GM19455 (cell line): Measurements from ENCODE around the gene RXRG.

Experiments
- ATAC-seq: cut with Tn5 transposase; IDR thresholded peaks from one replicate; pipeline ENCODE4 v1.9.1; 2021; ENCODE audit not compliant: unreplicated experiment

The RXRG gene

DNA sequence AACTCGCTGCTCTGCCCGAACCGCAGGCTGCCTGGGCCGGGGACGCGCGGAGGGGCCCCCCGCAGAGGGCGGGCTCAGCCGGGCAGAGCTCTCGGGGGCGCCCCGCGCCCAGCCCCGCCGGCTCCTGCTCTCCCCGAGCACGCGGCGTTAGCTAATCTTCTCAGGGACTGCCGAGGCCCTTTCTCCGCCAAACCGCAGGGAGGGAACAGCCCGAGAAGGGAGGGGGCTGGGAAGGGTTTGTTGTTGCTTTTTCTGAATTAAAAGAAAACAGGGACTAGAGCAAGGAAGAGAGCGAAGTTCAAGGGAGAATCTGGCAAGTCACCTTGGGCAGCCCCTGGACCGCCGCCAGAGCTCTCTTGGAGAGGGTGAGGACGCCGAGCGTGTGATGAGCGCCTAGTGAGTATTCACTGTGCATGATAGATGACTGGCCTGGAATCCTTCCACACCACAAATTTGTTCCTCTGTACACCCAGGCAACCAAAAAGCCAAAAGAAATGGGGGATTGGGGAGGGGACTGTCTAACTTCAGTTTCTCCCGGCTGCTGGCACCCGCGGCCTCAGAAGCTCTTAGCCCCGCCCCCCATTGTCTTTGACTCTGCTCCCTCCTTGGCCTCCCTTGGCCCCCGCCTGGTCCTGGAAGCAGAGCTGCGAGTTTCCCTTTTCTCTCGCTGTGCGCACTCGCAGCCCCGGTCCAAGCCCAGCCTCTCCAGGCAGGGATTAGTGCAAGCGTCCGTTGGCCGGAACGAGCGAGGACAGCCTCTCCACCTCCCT lies 68.7 kb downstream of the RXRG start:
- ATAC-seq = no peak

DNA sequence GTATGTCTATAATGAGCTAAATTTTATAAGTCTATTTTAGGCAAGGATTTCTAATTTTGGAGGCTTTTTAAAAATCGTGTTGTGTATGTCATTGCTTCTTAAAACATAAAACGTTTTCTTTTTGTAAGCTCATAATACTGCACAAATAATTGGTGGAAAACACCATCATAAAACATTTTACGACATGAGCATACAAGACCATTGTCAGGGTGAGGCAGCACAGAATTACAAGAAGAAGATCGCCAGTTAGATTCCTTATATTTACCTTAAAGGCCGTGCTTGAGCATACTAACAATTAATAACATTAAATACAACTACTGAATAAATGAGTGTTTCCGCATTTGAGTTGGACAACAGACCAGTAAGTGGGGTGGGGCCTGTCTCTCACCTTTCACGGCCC lies 69.3 kb downstream of the RXRG start:
- no peak for ATAC-seq

DNA sequence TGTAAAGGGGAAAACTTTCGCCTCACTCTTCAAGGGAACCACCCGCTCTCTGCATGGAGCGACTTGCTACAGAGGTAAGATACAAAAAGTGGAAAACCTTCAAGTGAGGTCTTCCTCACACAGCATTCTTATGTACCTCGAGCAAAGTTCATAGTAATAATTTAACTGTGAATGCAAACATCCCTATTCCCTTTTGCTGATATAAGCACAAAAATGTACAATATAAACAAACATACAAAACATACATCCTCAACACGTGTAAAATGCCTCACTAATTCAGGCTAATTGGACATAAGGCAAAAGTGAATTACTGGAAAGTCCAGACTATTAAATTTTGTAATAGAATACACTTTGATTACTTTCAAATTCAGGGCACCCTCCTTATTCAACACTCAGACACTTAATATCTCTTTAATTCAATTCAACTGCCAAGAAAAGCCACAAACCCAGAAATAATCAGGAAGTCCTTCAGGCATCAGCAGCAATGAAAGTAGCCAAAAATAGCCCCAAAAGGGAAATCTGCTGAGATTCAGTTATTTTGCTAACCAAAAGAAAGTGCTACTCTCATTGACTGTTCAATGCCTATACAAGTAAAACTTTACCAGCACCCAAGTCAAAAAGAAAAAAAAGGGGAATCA lies 73.2 kb downstream of the RXRG start:
- no peak for ATAC-seq

DNA sequence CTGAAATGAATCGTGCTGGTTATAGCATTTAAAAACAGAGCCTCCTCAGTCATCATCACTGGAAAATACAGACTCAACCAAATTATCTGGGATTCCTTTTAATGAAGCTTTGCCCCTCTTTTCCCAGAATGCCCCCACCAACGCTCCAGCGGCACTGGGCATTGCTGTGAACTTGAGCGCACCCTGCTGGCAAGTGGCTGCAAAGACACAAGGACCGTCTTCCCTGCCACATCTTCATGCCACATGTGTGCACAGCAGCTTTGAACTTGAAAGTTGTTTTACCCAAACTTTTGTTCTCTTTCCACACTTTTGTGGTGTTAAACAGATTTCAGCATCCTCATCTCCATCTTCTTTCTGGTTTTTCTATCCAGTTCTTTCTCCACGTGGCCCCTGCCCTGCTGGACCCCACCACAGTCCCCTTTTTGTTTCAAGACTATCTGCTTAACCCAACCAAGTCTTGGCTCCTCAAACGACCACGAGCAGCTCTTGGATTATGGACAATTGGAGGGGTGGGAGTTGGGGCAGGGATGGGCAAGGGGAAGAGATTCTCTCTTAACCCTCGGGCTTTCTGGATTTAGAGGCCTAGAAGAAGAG lies 75.6 kb downstream of the RXRG start:
- no peak for ATAC-seq

DNA sequence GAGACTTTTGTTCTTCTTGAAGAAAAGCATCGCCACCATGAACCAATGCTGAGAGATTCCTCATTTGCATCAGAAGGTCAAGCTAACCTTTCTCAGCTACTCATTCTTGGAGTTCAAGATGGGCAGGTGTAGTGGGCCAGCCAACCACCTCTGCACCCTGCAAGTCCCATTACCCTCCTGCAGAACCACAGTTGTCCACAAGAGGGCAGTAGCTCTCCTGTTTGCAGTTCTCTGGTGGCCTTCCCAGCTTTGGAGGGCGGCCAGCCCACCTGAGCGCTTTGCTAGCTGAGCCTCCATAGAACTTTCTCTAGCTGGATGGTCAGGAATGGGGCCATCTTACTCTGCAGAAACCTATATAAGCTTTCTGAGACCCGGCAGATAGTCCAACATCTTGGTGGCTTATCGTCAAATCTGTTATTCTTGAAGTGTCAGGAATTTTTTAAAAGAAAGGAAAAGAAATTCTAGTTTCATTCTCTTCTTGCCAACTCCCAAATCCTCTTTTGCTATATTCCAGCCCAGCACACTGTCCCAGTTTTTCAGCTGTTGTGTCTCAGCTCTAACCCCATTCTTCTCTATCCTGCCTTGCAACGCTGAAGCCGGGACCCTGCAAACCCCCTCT lies 77.4 kb downstream of the RXRG start:
- peak; percentile 80 for ATAC-seq

DNA sequence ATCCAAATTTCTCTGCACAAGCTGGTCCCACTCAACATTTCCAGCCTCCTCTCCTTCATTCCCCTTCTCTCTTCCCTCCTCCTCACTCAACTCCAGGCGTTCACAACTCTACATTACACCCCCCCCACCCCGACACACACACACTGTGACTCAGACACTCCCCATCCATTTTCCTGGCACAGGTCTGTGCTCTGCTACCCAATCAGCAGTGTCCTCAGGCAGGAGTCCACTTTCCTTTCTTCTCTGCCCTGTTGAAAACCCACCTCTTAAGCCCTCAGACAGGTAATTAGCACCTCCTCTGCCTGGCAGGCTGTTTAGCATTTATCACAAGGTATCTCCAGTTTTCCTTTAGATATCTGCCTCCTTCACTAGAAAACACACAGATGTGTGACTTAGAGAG lies 79.6 kb downstream of the RXRG start:
- ATAC-seq = no peak

DNA sequence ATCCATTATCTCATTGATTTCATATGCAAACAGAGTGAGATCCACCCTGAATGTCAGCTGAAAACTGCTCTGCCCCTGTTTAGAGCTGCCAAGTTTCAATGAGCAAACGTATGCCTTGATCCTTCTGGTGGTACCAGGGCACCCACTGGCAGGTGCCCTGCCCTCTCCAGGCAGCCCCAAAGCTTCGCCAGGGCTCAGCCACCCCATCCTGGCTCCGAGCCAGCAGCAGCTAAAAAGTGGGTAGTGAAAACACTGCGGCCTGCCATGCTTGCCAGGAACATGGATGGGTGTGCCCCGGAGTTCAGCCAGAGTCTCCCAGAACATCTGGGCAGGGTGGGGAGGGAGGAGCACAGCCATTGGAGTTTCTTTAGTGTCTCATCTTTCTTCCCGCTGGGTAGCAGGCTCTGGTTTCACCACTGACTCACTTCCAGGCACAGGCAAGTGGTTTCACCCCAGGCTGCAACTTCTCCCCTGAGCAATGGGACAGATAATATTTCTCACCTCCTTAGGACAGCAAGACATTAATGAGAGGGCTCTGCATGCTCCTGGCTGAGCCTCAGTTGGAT lies 80.3 kb downstream of the RXRG start:
- no peak for ATAC-seq

DNA sequence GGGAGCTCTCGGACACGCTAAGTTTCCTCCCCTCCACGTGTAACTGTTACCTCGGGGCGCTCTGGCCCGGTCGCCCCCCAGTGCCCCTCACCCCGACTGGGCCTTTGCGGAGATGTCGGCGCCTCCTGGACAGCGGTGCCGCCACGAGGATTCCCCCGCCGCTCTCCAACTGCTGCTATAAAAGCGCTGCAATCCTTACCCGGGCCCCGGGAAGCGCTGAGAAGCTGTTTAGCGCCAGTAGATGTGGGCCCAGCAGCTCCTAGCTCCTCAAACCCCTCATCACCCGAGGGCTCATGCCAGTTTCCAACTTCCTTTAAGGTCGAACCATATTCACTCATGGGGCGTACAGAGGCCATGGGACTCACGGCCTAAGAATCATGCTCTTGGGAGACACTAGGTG lies 88.0 kb downstream of the RXRG start:
- no peak for ATAC-seq

DNA sequence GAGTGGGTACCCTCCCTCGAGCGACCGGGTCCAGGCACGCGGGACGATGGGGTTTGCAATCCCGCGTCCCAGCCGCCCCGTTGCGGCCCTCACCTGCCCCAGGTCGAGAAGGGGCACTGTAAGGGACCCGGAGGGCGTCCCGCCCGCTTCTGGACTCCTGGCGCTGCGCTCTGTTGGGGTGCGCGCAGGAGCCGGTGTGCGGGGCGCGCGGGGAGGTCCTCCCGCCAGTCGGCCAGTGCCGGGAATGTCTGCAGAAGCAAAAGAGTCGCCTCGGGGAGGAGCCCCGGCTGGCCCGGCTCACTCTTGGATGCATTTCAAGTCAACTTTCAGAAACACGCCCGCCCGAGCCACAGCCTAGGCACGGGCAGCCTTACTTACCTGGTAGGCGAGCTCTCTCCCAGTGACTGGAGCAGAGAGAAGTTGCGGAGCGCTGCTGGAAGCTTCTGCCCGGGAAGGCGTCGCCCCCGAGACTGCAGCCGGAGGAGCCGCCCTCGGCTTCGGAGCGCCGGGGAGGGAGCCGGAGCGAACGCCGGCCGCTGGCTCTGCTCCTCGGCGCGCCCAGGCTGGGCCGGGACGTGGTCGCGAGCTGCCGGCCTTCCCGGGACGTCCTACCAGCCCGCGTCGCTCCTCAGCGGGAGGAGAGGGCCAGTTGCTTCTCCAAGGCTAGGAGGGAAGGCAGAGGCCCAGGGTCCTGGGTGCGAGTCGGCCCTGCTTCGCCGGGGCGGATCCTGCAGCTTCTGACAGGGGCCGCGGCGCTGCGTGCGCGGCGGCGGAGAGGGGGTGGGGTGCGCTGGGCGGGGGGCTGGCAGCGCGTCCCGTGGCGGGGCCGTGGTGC lies 88.7 kb downstream of the RXRG start, which contains the start of gene LMX1A:
LMX1A (minus strand) TSS at position 739 of the 835 bp plus-strand sequence. CDS start 1,156 bp downstream, outside the sequence.
- no peak for ATAC-seq

DNA sequence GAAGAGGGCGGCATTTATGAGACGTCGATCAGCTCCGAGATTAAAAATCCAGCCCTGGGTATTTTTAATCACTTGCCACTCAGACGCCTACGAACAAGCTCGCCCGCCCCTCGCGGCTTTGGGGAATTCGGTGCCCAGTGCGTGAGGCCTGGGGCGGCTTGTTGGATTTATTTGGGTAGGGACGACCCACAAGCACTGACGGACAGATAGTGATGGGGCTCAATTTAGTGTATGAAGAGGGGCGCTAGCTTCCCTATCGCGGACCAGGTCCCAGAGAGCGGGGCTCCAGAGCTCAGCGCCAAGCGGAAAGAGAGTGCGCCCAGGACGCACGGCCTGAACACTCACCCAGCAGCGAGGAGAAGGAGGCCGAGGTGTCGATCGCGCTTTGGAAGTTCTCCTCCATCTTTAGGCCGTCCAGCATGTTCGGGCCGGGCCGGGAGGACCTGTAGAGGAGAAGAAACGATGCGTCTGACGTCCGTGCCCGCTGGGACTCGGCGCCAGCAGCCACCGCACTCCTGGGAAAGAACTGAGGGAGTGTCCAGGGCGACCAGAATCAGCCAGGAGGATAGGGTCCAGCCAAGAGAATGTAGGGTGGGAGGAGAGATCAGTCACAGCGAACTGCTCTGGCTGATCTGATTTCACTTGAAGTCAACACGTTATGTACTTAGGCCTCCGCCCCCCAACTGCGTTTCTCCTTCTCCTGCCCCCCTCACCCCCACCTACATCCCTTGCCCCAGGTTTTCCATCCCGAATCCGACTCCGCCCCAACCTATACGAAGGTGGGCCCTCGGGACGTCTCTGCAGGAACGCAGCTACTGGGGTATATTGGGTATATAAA lies 89.6 kb downstream of the RXRG start:
- ATAC-seq = no peak

DNA sequence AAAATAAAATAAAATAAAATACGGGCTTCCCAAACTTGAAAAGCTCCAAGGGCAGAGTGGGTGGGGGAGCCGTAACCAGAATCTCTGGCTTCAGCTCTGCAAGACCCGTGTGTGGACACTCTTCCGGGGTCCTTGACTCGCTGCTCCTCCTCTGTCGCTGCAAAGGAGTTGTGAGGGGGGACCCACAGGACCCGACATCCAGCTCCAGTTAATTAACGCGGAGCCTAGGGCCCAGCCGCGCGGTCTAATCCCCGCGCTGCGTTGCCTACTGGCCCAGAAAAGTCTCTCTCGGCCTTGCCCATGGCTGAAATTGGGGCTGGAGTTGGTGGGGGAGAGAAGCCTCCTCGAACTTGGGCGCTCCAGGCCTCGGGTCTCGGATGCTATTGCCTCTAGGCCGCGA lies 90.2 kb downstream of the RXRG start:
- ATAC-seq = no peak

DNA sequence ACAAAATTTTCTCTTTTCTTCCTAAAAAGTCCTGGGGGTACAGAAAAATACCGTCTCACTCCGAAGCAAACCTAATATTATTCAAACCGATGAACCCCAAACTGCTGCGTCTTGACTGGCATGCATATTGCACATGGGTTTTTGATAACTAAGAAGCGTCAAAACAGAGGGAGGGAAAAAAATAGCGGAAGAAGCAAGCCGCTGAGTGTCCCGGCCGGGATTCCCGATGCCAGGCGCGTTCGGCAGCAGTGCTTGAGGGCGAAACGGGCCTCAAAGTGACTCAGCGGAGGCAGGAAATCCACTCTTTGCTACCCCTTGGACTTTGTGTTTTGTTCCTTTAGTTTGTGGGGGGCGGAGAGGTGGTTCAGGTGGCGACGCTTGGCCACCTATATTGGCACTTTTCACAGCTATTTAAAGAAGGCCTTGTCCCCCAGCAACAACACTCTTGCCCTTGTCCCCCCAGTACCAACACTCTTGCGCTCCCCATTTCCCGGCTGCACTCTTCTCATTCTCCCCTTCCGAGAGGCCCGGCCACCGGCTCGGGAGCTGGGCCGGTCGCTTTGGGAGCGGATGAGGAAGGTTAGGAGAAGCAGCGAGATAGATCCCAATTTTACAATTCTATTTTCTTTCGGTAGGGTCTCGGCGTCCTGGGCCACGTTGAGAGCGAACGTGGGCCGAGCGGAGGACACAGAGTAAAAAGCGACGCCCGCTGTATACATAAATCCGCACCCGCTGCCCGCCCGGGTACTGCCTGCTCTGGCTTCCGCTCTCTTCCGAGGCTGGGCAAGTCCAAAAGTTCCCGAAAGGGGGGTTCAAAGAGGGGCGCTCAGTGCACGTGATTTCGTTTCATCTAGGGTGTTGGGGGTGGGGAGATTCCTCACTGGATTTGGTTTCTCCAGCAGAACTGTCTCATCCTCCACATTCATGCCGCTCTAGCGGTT lies 90.9 kb downstream of the RXRG start:
- no peak for ATAC-seq

DNA sequence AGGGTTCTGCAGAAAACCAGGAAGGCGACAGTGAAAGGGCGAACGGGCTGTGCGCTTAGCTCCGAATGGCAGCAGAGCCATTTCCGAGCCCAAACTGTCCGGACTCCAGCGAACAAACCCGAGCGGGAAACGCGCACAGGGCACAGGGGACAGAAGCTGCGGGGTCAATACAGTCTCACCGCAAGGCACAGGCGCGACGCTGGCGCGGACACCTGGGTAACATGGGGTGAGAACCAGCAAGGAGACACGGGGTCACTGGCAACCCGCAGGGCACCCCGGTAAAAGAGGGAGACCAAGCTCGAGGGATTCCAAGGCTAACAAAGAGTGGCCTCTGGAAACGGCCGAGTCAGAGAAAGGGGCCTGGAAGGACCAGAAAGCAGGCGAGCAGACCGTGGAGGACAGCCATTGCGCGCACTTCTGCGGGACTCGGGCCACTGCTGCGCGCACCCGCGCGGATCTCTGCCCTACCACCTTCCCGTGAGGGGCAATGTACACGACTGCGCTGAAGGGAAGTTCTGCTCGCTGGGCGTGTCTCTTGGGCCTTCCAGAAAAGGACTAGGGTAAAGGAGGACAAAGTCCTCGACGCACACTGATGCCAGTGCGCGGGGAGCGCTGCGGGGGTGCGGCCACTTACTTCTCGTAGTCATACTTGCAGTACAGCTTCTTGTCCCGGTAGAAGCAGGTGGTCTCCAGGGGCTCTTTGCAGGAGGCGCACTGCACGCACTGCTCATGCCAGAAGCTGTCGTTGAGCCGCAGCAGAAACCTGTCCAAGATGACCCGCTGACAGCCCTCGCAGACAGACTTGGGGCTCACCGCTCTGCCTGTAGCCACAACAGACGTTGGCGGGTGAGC lies 92.3 kb downstream of the RXRG start:
- no peak for ATAC-seq

DNA sequence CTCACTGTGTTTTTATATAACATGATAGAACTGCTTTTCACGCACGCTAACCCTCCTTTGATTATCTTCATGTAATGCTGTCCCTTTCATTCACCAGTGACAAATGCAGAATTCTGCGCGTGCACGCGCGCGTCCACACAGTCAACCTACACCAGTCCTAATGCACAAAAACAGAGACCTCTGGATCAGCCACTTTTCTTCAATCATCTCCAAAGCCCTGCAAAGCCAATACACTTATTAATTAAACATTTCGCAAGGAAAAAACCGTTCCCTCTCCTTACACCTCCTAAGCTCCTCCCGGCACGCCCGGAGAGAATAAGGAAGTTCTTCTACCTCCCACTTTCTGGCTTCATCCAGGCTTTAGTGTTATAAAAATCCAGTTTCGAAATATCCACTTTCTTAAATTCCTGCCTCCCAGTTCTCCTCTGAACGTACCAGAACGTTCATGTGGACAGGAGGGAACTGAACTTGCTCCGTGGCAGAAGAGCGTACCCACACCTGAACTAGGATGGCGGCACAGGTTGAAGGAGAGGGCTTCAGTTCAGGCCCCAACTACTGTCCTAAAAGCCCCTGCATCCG lies 93.0 kb downstream of the RXRG start:
- ATAC-seq = no peak
